Epithelial cell of esophagus (primary cell): ENCODE results near the gene WDR86.
A peak's percentile ranks its signal among the peaks of the same experiment; 100 is the strongest.

Source experiments
- DNase-seq: peaks from one replicate; pipeline ENCODE4 v3.0.0; 2010; ENCODE audit warnings: low read depth
- H3K4me3 ChIP-seq: 2 replicates; pipeline ENCODE4 v1.5.1; 2011; ENCODE audit warnings: mild to moderate bottlenecking, low read length, control low read depth
- TF ChIP-seq, protein P1 (sequence below): IDR thresholded peaks from 2 replicates; pipeline ENCODE4 v1.5.1; 2011; ENCODE audit warnings: low read depth, mild to moderate bottlenecking, low read length, control low read depth, inconsistent platforms; ENCODE audit not compliant: insufficient read depth; ENCODE audit errors: missing control alignments

Gene WDR86

GRCh38 chr7:151371266-151371665 lies 38.6 kb downstream of the WDR86 start:
- H3K4me3 ChIP-seq: no peak overlapping the region
- TF ChIP-seq, protein P1, sequence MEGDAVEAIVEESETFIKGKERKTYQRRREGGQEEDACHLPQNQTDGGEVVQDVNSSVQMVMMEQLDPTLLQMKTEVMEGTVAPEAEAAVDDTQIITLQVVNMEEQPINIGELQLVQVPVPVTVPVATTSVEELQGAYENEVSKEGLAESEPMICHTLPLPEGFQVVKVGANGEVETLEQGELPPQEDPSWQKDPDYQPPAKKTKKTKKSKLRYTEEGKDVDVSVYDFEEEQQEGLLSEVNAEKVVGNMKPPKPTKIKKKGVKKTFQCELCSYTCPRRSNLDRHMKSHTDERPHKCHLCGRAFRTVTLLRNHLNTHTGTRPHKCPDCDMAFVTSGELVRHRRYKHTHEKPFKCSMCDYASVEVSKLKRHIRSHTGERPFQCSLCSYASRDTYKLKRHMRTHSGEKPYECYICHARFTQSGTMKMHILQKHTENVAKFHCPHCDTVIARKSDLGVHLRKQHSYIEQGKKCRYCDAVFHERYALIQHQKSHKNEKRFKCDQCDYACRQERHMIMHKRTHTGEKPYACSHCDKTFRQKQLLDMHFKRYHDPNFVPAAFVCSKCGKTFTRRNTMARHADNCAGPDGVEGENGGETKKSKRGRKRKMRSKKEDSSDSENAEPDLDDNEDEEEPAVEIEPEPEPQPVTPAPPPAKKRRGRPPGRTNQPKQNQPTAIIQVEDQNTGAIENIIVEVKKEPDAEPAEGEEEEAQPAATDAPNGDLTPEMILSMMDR: no peak
- no peak for DNase-seq

DNA sequence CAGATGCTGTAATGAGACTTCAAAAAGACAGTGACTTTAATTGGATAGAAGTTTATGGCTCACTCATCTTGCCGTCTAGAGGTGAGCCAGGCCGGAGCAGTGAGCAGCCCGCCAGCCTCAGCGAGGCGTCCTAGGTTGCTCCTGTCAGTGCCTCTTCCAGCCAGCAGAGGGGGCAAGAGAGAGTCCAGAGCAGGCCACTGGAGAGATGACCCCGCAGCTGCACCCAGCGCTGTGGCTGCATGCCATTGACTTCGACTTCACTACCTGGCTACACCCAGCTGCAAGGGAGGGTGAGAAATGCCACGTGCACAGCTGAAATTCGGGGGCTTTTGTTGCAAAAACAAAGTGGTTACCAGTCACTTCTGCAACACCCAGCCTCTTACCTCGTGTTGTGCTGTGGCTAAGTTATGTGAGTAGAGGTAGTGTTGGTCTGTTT lies 41.7 kb downstream of the WDR86 start:
- peak; percentile 73 for DNase-seq
- TF ChIP-seq, protein P1: peak; percentile 98
- H3K4me3 ChIP-seq: no peak overlapping the region

GRCh38 chr7:151367284-151367683 lies 42.6 kb downstream of the WDR86 start:
- no peak for DNase-seq
- TF ChIP-seq, protein P1: no peak
- no peak overlapping the region for H3K4me3 ChIP-seq

GRCh38 chr7:151366880-151367222 lies 43.0 kb downstream of the WDR86 start:
- no peak overlapping the region for H3K4me3 ChIP-seq
- TF ChIP-seq, protein P1: no peak
- no peak for DNase-seq

GRCh38 chr7:151366166-151366879 lies 43.5 kb downstream of the WDR86 start:
- H3K4me3 ChIP-seq: no peak overlapping the region
- no peak for DNase-seq
- TF ChIP-seq, protein P1: no peak

DNA sequence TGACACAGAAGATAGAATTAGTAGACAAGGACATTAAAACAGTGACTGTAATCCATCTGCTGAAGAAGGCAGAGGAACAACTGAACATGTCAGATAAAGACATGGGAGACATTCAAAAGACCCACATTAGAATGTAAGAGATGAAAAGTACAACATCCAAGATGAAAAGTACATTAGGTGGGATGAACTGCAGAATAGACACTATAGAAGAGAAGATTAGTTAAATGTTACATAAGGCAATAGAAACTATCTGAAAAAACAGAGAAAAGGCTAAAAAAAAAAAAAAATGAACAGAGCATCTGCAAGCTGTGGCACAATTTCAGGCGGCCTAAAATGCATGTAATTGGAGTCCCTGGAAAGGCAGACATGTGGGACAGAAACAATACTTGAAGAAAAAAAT lies 46.7 kb downstream of the WDR86 start:
- TF ChIP-seq, protein P1: no peak
- H3K4me3 ChIP-seq: no peak overlapping the region
- DNase-seq: no peak

GRCh38 chr7:151361193-151361959 lies 48.5 kb downstream of the WDR86 start:
- H3K4me3 ChIP-seq: no peak overlapping the region
- DNase-seq: no peak
- TF ChIP-seq, protein P1: no peak
